ENCODE measurements around the gene TACO1.

- peak in 3 of 4 donors; percentile 35 to 79 (median 64) for TF ChIP-seq EP300 (IDR thresholded peaks at IDR 0.05)
- TF ChIP-seq CTCF (IDR thresholded peaks at IDR 0.05), result no peak
- TF ChIP-seq POLR2A (IDR thresholded peaks at IDR 0.05), result no peak
- peak in 1 of 2 donors; percentile 41 for TF ChIP-seq POLR2AphosphoS5 (IDR thresholded peaks at IDR 0.05)
Measured at GRCh38 chr17:63629627-63630026, 28.9 kb downstream of the TACO1 start.
